GM12865 (cell line): ENCODE measurements around the gene CD6.

Experiments used
- DNase-seq: peaks from one replicate; pipeline ENCODE4 v3.0.0; 2010; ENCODE audit warnings: low read depth
- H3K4me3 ChIP-seq: 2 replicates; pipeline ENCODE4 v1.5.1; 2011; ENCODE audit warnings: mild to moderate bottlenecking, low read depth, low read length, control low read depth
- TF ChIP-seq, protein P1 (sequence below): IDR thresholded peaks from 2 replicates; pipeline ENCODE4 v1.5.1; 2011; ENCODE audit warnings: low read length, control low read depth, low read depth, inconsistent platforms; ENCODE audit not compliant: insufficient read depth; ENCODE audit errors: missing control alignments

CD6 gene

DNA sequence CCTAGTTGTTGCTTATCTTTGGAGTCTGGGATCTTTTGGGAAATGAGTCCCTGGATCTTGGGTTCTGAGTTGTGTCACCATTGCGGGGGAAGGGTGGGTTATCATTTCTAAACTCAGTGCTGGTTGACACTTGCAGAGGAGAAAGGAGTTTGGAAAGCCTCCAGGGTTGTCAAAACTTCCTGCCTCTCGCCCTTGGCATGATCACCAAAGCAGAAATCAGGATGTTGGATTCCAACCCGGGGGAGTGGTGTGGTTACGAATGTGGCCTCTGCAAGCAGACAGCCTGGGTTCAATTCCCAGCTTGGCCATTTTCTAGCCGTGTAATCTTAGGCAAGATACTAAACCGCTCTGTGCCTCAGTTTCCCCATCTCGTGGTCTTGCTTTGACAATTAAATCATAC, 24.3 kb downstream of the CD6 start:
- no peak overlapping the region for H3K4me3 ChIP-seq
- TF ChIP-seq, protein P1, sequence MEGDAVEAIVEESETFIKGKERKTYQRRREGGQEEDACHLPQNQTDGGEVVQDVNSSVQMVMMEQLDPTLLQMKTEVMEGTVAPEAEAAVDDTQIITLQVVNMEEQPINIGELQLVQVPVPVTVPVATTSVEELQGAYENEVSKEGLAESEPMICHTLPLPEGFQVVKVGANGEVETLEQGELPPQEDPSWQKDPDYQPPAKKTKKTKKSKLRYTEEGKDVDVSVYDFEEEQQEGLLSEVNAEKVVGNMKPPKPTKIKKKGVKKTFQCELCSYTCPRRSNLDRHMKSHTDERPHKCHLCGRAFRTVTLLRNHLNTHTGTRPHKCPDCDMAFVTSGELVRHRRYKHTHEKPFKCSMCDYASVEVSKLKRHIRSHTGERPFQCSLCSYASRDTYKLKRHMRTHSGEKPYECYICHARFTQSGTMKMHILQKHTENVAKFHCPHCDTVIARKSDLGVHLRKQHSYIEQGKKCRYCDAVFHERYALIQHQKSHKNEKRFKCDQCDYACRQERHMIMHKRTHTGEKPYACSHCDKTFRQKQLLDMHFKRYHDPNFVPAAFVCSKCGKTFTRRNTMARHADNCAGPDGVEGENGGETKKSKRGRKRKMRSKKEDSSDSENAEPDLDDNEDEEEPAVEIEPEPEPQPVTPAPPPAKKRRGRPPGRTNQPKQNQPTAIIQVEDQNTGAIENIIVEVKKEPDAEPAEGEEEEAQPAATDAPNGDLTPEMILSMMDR, result no peak
- no peak for DNase-seq

- H3K4me3 ChIP-seq, result no peak overlapping the region
- TF ChIP-seq, protein P1, result no peak
- no peak for DNase-seq
Measured at GRCh38 chr11:60996381-60997138, 25.1 kb downstream of the CD6 start.

DNA sequence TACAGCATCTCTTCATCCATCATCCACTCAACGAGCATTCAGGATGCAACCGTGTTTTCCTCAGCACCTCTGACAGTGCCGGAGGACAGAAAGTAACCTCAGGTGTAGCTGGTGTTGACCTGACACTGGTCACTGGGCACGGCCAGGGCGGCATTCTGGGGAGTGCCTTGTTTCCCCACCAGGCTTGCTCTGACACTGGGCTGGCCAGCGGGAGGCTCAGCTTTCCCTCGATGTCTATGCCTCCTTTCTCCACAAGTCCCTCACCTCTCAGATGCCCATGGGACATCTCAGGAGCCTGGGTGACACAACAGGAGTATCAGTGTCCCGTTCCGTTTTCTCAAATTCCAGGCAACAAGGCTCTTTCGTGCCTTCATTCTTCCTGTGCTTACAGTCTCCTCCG, 28.9 kb downstream of the CD6 start:
- TF ChIP-seq, protein P1, result no peak
- H3K4me3 ChIP-seq, result no peak overlapping the region
- DNase-seq, result no peak

GRCh38 chr11:61001931-61002330, 30.5 kb downstream of the CD6 start:
- no peak overlapping the region for H3K4me3 ChIP-seq
- no peak for DNase-seq
- TF ChIP-seq, protein P1, result no peak

GRCh38 chr11:61002598-61002997, 31.1 kb downstream of the CD6 start:
- no peak overlapping the region for H3K4me3 ChIP-seq
- DNase-seq, result no peak
- TF ChIP-seq, protein P1, result no peak

DNA sequence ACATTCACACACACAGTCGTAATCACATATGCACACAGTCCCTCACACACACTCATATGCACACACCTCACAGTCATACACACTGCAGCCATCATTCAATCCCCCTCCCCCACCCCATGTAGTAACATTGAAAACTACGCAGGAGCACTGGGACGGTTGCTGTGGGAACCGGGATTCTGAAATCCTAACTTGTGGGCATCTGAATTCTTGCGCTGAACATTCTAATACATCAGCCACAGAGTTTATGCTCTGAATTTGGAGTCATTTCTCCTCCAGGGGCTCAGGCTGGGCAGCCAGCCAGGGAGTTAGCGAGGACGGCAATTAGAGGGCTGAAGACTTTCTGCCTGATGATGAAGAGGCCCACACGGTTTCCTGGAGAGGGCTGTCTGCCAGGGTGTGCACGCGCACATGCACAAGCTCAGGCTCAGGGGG, 32.7 kb downstream of the CD6 start:
- TF ChIP-seq, protein P1, result no peak
- no peak overlapping the region for H3K4me3 ChIP-seq
- no peak for DNase-seq

DNA sequence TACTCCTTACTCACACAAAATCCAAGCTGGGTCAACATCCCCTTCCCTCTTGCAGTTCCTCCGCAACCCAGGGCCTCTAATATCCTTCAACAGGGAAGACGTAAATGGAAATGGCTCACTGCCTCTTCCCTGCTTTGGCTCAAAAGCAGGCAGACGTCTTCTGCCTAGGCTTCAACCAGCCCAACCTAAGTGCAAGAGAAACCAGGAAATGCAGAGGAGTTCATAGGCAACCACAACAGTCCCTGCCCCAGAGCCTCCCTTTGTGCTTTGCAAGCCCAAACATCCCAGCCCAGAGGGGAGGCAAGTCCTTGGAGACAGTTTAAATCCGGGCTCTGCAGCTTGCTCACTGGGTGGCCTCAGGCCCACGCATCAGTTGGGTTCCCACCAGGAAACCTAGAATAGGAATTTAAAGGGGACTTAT, 33.3 kb downstream of the CD6 start:
- H3K4me3 ChIP-seq, result no peak overlapping the region
- TF ChIP-seq, protein P1, result no peak
- DNase-seq, result no peak
